Measurements from ENCODE around the gene LPGAT1. TPM values are rescaled to one million over a fixed set of nuclear protein-coding genes. Genes with fewer than 3 reads are reported as not detected.

LPGAT1 gene
- total RNA-seq, 1 experiment from 2014 or later = 32.4 TPM

GRCh38 chr1:211828584-211829342 lies 1.8 kb downstream of the LPGAT1 start:
- no peak for DNase-seq (ENCODE audit: low read depth)

GRCh38 chr1:211827051-211827450 lies 3.5 kb downstream of the LPGAT1 start:
- DNase-seq (ENCODE audit: low read depth) = no peak

GRCh38 chr1:211825980-211826379 lies 4.6 kb downstream of the LPGAT1 start:
- DNase-seq (ENCODE audit: low read depth) = peak; percentile 54

- DNase-seq (ENCODE audit: low read depth) = no peak
Measured at GRCh38 chr1:211822677-211823407, 7.7 kb downstream of the LPGAT1 start.

GRCh38 chr1:211816586-211816985 lies 14.0 kb downstream of the LPGAT1 start:
- no peak for DNase-seq (ENCODE audit: low read depth)

GRCh38 chr1:211814313-211814712 lies 16.2 kb downstream of the LPGAT1 start:
- no peak for DNase-seq (ENCODE audit: low read depth)

GRCh38 chr1:211813590-211813989 lies 17.0 kb downstream of the LPGAT1 start:
- DNase-seq (ENCODE audit: low read depth) = no peak

GRCh38 chr1:211812584-211812983 lies 18.0 kb downstream of the LPGAT1 start:
- DNase-seq (ENCODE audit: low read depth) = no peak

- DNase-seq (ENCODE audit: low read depth) = no peak
Measured at GRCh38 chr1:211811848-211812247, 18.7 kb downstream of the LPGAT1 start.

GRCh38 chr1:211811126-211811525 lies 19.4 kb downstream of the LPGAT1 start:
- DNase-seq (ENCODE audit: low read depth) = no peak

- DNase-seq (ENCODE audit: low read depth) = no peak
Measured at GRCh38 chr1:211808475-211808874, 22.1 kb downstream of the LPGAT1 start.

GRCh38 chr1:211804915-211805314 lies 25.6 kb downstream of the LPGAT1 start:
- DNase-seq (ENCODE audit: low read depth) = no peak

- no peak for DNase-seq (ENCODE audit: low read depth)
Measured at GRCh38 chr1:211800925-211801607, 29.5 kb downstream of the LPGAT1 start.

GRCh38 chr1:211797994-211798393 lies 32.6 kb downstream of the LPGAT1 start:
- no peak for DNase-seq (ENCODE audit: low read depth)

- DNase-seq (ENCODE audit: low read depth) = no peak
Measured at GRCh38 chr1:211791979-211792378, 38.6 kb downstream of the LPGAT1 start.

GRCh38 chr1:211789641-211790464 lies 40.7 kb downstream of the LPGAT1 start:
- DNase-seq (ENCODE audit: low read depth) = no peak

GRCh38 chr1:211788626-211789025 lies 41.9 kb downstream of the LPGAT1 start:
- DNase-seq (ENCODE audit: low read depth) = no peak

- DNase-seq (ENCODE audit: low read depth) = no peak
Measured at GRCh38 chr1:211783897-211784296, 46.7 kb downstream of the LPGAT1 start.

- no peak for DNase-seq (ENCODE audit: low read depth)
Measured at GRCh38 chr1:211783266-211783665, 47.3 kb downstream of the LPGAT1 start.

GRCh38 chr1:211781260-211781659 lies 49.3 kb downstream of the LPGAT1 start:
- no peak for DNase-seq (ENCODE audit: low read depth)

GRCh38 chr1:211775170-211775569 lies 55.4 kb downstream of the LPGAT1 start:
- DNase-seq (ENCODE audit: low read depth) = no peak

- DNase-seq (ENCODE audit: low read depth) = no peak
Measured at GRCh38 chr1:211764701-211765100, 65.9 kb downstream of the LPGAT1 start.
